Hepatocyte (in vitro differentiated cells): ENCODE measurements around the gene SELENOK. TPM values are rescaled to one million over a fixed set of nuclear protein-coding genes. Genes with fewer than 3 reads are reported as not detected.
A peak's percentile ranks its signal among the peaks of the same experiment; 100 is the strongest.

Experiments used
- DNase-seq: peaks from one replicate; pipeline ENCODE4 v3.0.0-alpha.2; 2016; ENCODE audit warnings: low spot score
- H2AFZ ChIP-seq: fragments of 200-600 bp; sonication (generic); 2 replicates; pipeline ENCODE4 v1.6.0; 2016; ENCODE audit warnings: antibody characterized with exemption, mild to moderate bottlenecking
- H3K27ac ChIP-seq: fragments of 200-600 bp; sonication (generic); 2 replicates; pipeline ENCODE4 v1.5.1; 2016; ENCODE audit warnings: mild to moderate bottlenecking
- H3K27me3 ChIP-seq: fragments of 200-600 bp; sonication (generic); 2 replicates; pipeline ENCODE4 v1.6.1; 2016
- H3K36me3 ChIP-seq: fragments of 200-600 bp; sonication (generic); replicated peaks from 2 replicates; pipeline ENCODE4 v1.5.1; 2016; ENCODE audit warnings: low read depth; ENCODE audit not compliant: insufficient read depth
- H3K4me1 ChIP-seq: fragments of 200-600 bp; sonication (generic); 2 replicates; pipeline ENCODE4 v1.5.1; 2016; ENCODE audit warnings: mild to moderate bottlenecking, moderate library complexity; ENCODE audit not compliant: insufficient read depth
- H3K4me2 ChIP-seq: fragments of 200-600 bp; sonication (generic); 2 replicates; pipeline ENCODE4 v1.6.0; 2016
- H3K4me3 ChIP-seq: fragments of 200-600 bp; sonication (generic); 2 replicates; pipeline ENCODE4 v1.5.1; 2016; ENCODE audit warnings: mild to moderate bottlenecking
- H3K79me2 ChIP-seq: fragments of 200-600 bp; sonication (generic); 2 replicates; pipeline ENCODE4 v1.6.0; 2017; ENCODE audit warnings: mild to moderate bottlenecking
- H3K9me2 ChIP-seq: fragments of 200-600 bp; sonication (generic); replicated peaks from 2 replicates; pipeline ENCODE4 v1.6.0; 2017; ENCODE audit warnings: mild to moderate bottlenecking; ENCODE audit not compliant: insufficient read depth
- H3K9me3 ChIP-seq: fragments of 200-600 bp; sonication (generic); 2 replicates; pipeline ENCODE4 v1.5.1; 2016; ENCODE audit warnings: low read depth, mild to moderate bottlenecking
- H4K20me1 ChIP-seq: fragments of 200-600 bp; sonication (generic); 2 replicates; pipeline ENCODE4 v1.6.0; 2016; ENCODE audit warnings: mild to moderate bottlenecking; ENCODE audit not compliant: insufficient read depth, poor library complexity, severe bottlenecking
- EZH2 ChIP-seq: fragments of 200-600 bp; sonication (generic); IDR thresholded peaks from 2 replicates; pipeline ENCODE4 v1.6.1; 2016; ENCODE audit warnings: antibody characterized with exemption, mild to moderate bottlenecking, borderline replicate concordance
- EZH2phosphoT487 ChIP-seq: fragments of 200-600 bp; sonication (generic); IDR thresholded peaks from one replicate; pipeline ENCODE4 v1.6.1; 2018; ENCODE audit warnings: antibody characterized with exemption, mild to moderate bottlenecking, low read depth, moderate library complexity; ENCODE audit not compliant: unreplicated experiment, severe bottlenecking
- WGBS: methylation state at CpG from one replicate; pipeline ENCODE4 v1.1.6; 2016; ENCODE audit warnings: low lambda C conversion rate; ENCODE audit errors: missing lambda C conversion rate; 5-methylcytosine and 5-hydroxymethylcytosine counted together
- polyA plus RNA-seq: library from polyadenylated mRNA; unstranded; fragments of >200 nt; fragmentation: Nextera tagmentation; extraction: Ambion mirVana; gene quantifications from 2 replicates; pipeline ENCODE4 v1.2.1, GENCODE V29; 2016
- total RNA-seq: library from RNA; depleted of rRNA; stranded (reverse); fragments of >200 nt; gene quantifications from 2 replicates; pipeline ENCODE4 v1.2.3, GENCODE V29; 2014
- TF ChIP-seq, protein P1 (sequence below): fragments of 200-600 bp; sonication (generic); IDR thresholded peaks from 2 replicates; pipeline ENCODE4 v1.5.1; 2016; ENCODE audit warnings: antibody characterized with exemption, mild to moderate bottlenecking; ENCODE audit not compliant: poor library complexity

Gene SELENOK
- total RNA-seq (59.7 and 62.2 TPM in 2 replicates), polyA plus RNA-seq (155 and 163 TPM in 2 replicates)

DNA sequence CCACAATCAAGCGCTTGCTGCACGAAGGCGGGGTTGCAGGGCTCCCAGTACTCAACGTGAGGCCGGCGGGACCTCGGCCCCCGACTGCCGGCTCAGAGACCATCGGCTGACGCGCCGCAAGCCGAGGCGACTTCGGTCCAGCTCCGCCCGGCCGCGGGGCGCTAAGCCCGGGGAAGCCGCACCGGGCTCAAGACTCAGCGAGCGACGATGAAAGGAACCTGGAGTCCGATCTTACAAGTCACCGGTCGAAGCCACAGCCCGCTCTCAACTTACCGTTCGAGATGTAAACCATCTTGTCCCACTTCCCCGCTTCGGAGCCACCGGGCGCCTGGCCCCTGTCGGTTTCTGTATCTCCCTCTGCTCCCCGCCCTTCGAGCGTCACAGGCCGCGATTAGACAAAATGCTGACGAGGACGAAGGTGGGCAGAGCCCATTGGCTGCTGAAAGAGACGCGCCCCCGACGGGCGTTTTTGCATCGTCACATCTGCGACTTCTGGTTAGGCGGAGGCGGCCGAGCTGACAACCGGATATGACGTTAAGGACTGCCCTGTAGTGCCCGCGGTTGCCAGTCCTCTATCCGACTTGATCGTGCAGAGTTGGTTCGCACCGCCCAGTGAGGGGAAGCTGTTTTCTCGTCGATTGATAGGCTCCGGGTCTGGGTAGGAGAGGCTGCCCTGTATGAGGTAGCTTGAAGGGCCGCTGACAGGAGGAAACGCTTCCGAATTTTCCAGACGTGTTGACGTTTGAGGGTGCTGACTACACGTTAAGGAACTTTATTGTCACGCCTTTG, at the start of gene SELENOK:
SELENOK (minus strand) TSS at position 363 of the 789 bp plus-strand sequence.
- H3K9me3 ChIP-seq = no peaks in the 10 kb centered on the region
- peak within 1 kb of the TSS; percentile 78 for H3K4me2 ChIP-seq
- H2AFZ ChIP-seq = peak within 1 kb of the TSS; percentile 58
- no peaks in the 10 kb centered on the region for H3K27me3 ChIP-seq
- H4K20me1 ChIP-seq = peaks cover 27% of the 10 kb centered on the region
- peak within 1 kb of the TSS; percentile 97 for H3K27ac ChIP-seq
- H3K4me3 ChIP-seq = peak within 1 kb of the TSS; percentile 47
- DNase-seq = peak; percentile 99
- TF ChIP-seq EZH2phosphoT487 (no peak), EZH2 (no peak)
- TF ChIP-seq, protein P1, sequence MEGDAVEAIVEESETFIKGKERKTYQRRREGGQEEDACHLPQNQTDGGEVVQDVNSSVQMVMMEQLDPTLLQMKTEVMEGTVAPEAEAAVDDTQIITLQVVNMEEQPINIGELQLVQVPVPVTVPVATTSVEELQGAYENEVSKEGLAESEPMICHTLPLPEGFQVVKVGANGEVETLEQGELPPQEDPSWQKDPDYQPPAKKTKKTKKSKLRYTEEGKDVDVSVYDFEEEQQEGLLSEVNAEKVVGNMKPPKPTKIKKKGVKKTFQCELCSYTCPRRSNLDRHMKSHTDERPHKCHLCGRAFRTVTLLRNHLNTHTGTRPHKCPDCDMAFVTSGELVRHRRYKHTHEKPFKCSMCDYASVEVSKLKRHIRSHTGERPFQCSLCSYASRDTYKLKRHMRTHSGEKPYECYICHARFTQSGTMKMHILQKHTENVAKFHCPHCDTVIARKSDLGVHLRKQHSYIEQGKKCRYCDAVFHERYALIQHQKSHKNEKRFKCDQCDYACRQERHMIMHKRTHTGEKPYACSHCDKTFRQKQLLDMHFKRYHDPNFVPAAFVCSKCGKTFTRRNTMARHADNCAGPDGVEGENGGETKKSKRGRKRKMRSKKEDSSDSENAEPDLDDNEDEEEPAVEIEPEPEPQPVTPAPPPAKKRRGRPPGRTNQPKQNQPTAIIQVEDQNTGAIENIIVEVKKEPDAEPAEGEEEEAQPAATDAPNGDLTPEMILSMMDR = no peak
- H3K9me2 ChIP-seq = no peaks in the 10 kb centered on the region
- peaks cover 42% of the 10 kb centered on the region for H3K79me2 ChIP-seq
- no peaks in the 10 kb centered on the region for H3K36me3 ChIP-seq
- H3K4me1 ChIP-seq = peaks cover 12% of the 10 kb centered on the region
- WGBS = under 1% methylated on average over 73 of the region's 73 CpGs

- Histone ChIP-seq H2AFZ (no peak overlapping the region), H3K27me3 (peaks cover 37% of the 10 kb centered on the region), H3K4me1 (no peaks in the 10 kb centered on the region), H3K9me2 (no peaks in the 10 kb centered on the region), H3K9me3 (peaks cover 3% of the 10 kb centered on the region), H4K20me1 (no peaks in the 10 kb centered on the region), H3K36me3 (no peaks in the 10 kb centered on the region), H3K4me3 (no peak overlapping the region), H3K4me2 (no peak overlapping the region), H3K27ac (no peak overlapping the region), H3K79me2 (no peaks in the 10 kb centered on the region)
- no peak for DNase-seq
- TF ChIP-seq EZH2phosphoT487 (no peak), EZH2 (no peak)
- TF ChIP-seq, protein P1 = no peak
- WGBS = 88% methylated on average over 6 of the region's 6 CpGs
Observed at GRCh38 chr3:53941184-53941583, 49.5 kb upstream of the SELENOK start.

- no peak overlapping the region for H3K27ac ChIP-seq
- H3K4me3 ChIP-seq = no peak overlapping the region
- H3K36me3 ChIP-seq = no peaks in the 10 kb centered on the region
- no peak overlapping the region for H3K4me2 ChIP-seq
- no peak for DNase-seq
- H4K20me1 ChIP-seq = no peaks in the 10 kb centered on the region
- H3K4me1 ChIP-seq = no peaks in the 10 kb centered on the region
- H2AFZ ChIP-seq = no peak overlapping the region
- H3K27me3 ChIP-seq = peaks cover 37% of the 10 kb centered on the region
- no peaks in the 10 kb centered on the region for H3K79me2 ChIP-seq
- TF ChIP-seq EZH2 (no peak), EZH2phosphoT487 (no peak)
- TF ChIP-seq, protein P1 = no peak
- peaks cover 6% of the 10 kb centered on the region for H3K9me3 ChIP-seq
- WGBS = 68% methylated on average over 1 of the region's 1 CpG
- H3K9me2 ChIP-seq = no peaks in the 10 kb centered on the region
Observed at GRCh38 chr3:53940623-53941022, 49.0 kb upstream of the SELENOK start.
